ENCODE data around the gene RBM19. TPM values are rescaled to one million over a fixed set of nuclear protein-coding genes. Genes with fewer than 3 reads are reported as not detected.

Gene RBM19
- total RNA-seq, 1 donor from 2014 or later = 105 TPM

DNA sequence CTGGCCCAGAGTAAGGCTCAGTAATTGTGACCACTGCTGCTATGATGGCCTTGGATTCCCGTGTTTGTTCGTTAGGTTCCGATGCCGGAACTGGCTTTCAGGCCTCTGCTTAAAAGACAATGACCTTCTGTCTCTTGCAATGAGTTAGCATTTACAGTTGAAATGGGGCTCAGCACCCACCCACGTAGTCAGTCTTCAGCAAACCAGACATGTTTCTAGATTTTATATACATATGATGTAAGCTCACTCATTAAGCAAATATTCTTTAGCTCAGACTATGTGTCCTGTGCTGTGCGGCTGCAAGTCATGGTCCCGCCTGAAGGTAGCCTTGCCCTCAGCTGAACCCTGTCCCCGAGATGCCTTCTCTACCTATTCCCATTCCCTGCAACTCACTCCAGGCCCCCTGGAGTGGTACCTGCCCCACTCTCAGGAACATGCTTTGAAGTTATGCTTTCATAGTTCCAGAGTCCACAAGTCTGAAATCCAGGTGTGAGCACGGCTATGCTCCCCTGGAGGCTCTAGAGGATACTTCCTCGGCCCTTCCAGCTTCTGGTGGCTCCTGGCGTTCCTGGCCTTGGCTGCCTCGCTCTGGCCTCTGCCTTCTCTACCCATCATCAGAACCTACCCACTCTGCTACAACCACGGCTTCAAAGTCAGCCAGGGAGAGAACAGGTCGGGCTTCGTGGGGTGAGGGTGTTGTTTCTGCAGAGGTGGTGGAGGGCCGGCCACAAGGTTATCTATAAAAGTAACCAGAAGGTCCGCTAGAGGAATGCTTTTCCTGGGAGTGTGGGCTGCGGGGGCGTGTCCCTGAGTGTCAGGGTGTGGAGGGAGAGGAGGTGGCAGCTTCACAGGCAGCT is 157.8 kb downstream of the RBM19 start:
- no peak for DNase-seq
- H3K4me3 Mint-ChIP-seq = no peak overlapping the region
- H3K9me3 Mint-ChIP-seq = peaks cover 6% of the 10 kb centered on the region
- no peaks in the 10 kb centered on the region for H3K4me1 Mint-ChIP-seq
- intact Hi-C loops (cut with micrococcal nuclease) = no loop called here
- H3K36me3 Mint-ChIP-seq (ENCODE audit: low read depth) = peaks cover 5% of the 10 kb centered on the region
- no peaks in the 10 kb centered on the region for H3K27me3 Mint-ChIP-seq
- no peak overlapping the region for H3K27ac Mint-ChIP-seq

DNA sequence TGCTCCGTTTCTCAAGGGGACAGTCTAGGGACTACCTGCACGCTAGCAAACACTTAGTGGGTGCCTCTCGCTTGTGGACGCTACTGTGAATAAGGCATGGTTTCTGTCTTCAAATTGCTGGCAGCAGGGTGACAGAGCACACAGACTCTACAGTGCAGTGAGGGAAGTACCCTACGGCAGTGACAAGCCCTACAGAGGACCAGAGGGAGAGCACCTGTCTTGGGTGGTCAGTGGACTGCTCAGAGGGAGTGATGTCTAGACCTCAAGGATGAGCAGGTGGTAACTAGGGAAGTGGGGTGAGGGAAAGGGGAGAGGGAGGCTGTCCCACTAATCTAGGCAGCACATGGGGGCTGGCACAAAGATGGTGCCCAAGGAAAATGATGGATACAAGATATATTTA is 160.5 kb downstream of the RBM19 start:
- no peak overlapping the region for H3K4me3 Mint-ChIP-seq
- peaks cover 5% of the 10 kb centered on the region for H3K36me3 Mint-ChIP-seq (ENCODE audit: low read depth)
- intact Hi-C loops (cut with micrococcal nuclease) = no loop called here
- H3K27me3 Mint-ChIP-seq = no peaks in the 10 kb centered on the region
- no peak overlapping the region for H3K27ac Mint-ChIP-seq
- DNase-seq = no peak
- peaks cover 6% of the 10 kb centered on the region for H3K9me3 Mint-ChIP-seq
- H3K4me1 Mint-ChIP-seq = no peaks in the 10 kb centered on the region

DNA sequence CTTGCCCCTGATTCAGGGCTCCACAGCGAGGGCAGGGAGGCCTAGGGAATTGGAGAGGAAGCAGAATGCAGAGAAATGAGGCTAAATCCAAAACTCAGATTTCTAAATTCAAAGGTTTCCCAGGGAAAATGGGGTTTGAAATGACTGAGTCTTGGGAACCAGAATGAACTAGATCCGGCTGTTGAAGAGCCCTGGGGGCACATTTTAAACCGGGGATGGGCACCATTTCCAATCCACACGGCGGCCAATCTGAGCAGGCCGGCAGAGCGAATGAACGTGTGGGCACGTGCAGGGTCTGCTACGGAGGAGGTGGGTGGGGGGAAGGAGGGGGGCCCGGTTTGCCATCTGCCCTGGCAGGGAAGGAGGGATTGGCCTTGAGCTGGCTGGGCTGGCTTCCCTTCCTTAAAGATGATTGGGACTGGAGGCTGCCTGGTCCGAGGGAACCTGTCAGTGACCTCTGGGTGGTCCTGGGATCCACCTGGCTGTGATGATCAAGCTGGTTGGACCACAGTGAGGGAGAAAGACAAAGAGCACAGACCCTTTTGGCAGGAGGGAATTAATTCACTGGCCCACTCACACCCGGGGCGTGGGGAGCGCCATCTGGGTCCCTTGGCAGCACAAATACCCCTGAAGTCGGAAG is 161.0 kb downstream of the RBM19 start:
- H3K27ac Mint-ChIP-seq = no peak overlapping the region

GRCh38 chr12:113803759-113804140 is 162.4 kb downstream of the RBM19 start:
- Mint-ChIP-seq H3K27me3 (no peaks in the 10 kb centered on the region), H3K4me3 (no peak overlapping the region), H3K4me1 (no peaks in the 10 kb centered on the region), H3K9me3 (peaks cover 6% of the 10 kb centered on the region), H3K27ac (no peak overlapping the region), H3K36me3 (ENCODE audit: low read depth) (peaks cover 5% of the 10 kb centered on the region)
- DNase-seq = no peak
- intact Hi-C loops (cut with micrococcal nuclease) = no loop called here

More for the DNA sequence above, 161.0 kb downstream of the RBM19 start:
- no peak for DNase-seq
- Mint-ChIP-seq H3K4me3 (no peak overlapping the region), H3K4me1 (no peaks in the 10 kb centered on the region), H3K36me3 (ENCODE audit: low read depth) (peaks cover 5% of the 10 kb centered on the region), H3K9me3 (peaks cover 6% of the 10 kb centered on the region), H3K27me3 (no peaks in the 10 kb centered on the region)
- intact Hi-C loops (cut with micrococcal nuclease) = no loop called here

DNA sequence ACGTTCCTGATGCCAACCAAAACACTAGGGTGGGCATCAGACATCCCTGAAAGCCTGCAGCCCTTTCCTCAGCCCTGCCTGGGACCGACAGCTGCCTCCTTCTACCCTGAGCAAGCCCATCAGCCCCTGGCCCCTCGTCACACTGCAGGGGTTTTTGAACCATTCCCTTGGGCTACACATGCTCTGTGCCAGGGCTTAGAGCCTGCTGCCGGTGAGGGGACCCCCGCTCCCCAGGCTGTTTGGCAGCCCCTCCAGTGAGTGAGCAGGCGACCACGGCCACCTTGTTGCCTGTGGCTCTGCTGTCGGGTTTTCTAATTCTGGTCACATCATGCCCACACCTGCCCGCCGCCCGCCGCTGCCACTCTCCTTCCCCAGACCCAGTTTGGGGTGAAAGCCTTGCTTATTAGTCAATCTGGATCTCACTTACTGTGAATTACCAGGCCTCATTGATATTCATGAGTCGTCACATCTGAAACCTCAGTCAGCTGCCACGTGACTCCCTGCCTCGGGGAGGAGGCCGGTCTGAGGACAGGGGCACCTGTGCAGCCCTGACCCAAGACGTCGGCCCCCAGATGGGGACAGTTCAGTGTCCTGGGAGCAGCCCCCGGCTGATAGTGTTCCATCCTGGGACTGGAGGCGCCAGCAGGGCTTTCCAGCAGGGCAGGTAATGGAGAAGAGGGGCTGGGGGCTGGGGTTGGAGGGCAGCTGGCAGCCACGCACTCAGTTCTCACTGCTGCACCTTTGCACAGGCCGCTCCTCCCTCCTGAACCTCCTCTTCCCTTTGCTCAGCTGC is 163.0 kb downstream of the RBM19 start:
- intact Hi-C loops (cut with micrococcal nuclease) = no loop called here
- no peak for DNase-seq
- H3K27ac Mint-ChIP-seq = no peak overlapping the region

DNA sequence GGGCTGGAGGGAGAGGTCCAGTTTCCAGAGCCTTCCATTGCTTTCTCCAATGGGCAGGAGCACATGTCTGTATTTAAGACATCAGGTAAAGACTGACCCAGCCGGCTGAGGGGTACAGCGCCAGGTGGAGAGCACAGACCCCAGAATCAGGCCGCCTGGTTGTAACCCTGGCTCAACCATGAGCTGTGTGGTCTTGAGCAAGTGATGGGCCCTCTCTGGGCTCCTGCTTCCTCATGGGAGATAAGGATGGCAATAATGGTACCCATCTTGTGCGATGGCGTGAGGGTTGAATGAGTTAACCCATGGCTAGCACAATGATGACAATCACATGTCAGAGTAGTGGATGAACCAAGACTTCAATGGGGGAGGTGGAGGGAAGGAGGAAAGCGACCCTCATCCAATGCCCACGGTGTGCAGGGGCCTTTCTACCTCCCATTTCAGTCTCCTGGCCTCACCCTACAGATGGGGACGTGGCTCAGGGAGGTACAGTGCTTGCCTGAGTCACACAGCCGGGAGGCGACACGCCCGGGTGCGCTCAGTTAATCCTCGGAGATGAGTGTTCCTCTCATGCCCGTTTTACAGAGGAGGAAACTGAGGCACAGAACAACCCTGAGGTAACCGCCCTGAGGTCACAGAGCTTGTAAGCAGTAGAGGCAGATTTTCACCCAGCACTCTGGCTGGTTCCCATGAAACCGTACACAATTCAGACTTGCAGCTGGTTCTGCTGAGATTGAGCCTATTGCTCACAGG is 163.9 kb downstream of the RBM19 start:
- Mint-ChIP-seq H3K4me1 (no peaks in the 10 kb centered on the region), H3K27me3 (no peaks in the 10 kb centered on the region), H3K9me3 (peaks cover 6% of the 10 kb centered on the region)

More for the DNA sequence above, 163.0 kb downstream of the RBM19 start:
- no peak overlapping the region for H3K4me3 Mint-ChIP-seq
- no peaks in the 10 kb centered on the region for H3K27me3 Mint-ChIP-seq
- no peaks in the 10 kb centered on the region for H3K4me1 Mint-ChIP-seq
- peaks cover 6% of the 10 kb centered on the region for H3K9me3 Mint-ChIP-seq
- peaks cover 5% of the 10 kb centered on the region for H3K36me3 Mint-ChIP-seq (ENCODE audit: low read depth)

DNA sequence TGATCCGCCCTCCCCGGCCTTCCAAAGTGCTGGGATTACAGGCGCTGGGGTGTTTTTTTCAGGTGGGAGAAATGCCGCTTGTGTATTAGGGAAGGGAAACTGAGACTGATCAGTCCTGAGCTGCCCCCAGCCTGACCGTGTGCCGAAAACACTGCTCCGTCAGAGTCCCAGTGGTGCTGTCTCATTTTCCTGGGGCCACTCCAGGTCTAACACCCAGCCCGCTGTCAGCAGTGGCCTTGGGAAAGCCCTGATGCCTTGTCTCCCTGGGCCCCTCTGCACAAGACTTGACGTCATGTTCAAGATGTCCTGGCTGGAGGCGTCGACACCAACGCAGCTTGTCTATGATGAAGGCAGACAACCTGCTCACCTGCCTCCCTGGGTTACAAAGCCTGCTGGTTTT is 165.9 kb downstream of the RBM19 start:
- Mint-ChIP-seq H3K9me3 (no peaks in the 10 kb centered on the region), H3K36me3 (ENCODE audit: low read depth) (no peaks in the 10 kb centered on the region), H3K27ac (no peak overlapping the region), H3K27me3 (no peaks in the 10 kb centered on the region), H3K4me1 (no peaks in the 10 kb centered on the region), H3K4me3 (no peak overlapping the region)
- DNase-seq = no peak
- intact Hi-C loops (cut with micrococcal nuclease) = no loop called here

More for the DNA sequence above, 163.9 kb downstream of the RBM19 start:
- peaks cover 5% of the 10 kb centered on the region for H3K36me3 Mint-ChIP-seq (ENCODE audit: low read depth)
- no peak overlapping the region for H3K27ac Mint-ChIP-seq
- DNase-seq = no peak
- intact Hi-C loops (cut with micrococcal nuclease) = no loop called here
- H3K4me3 Mint-ChIP-seq = no peak overlapping the region

GRCh38 chr12:113798552-113798951 is 167.6 kb downstream of the RBM19 start:
- DNase-seq = no peak
- intact Hi-C loops (cut with micrococcal nuclease) = no loop called here
- Mint-ChIP-seq H3K4me1 (no peaks in the 10 kb centered on the region), H3K9me3 (no peaks in the 10 kb centered on the region), H3K4me3 (no peak overlapping the region), H3K27ac (no peak overlapping the region), H3K27me3 (no peaks in the 10 kb centered on the region), H3K36me3 (ENCODE audit: low read depth) (no peaks in the 10 kb centered on the region)

GRCh38 chr12:113797535-113797868 is 168.6 kb downstream of the RBM19 start:
- Mint-ChIP-seq H3K27me3 (no peaks in the 10 kb centered on the region), H3K9me3 (no peaks in the 10 kb centered on the region), H3K4me3 (no peak overlapping the region), H3K36me3 (ENCODE audit: low read depth) (no peaks in the 10 kb centered on the region), H3K4me1 (no peaks in the 10 kb centered on the region), H3K27ac (no peak overlapping the region)
- DNase-seq = no peak
- intact Hi-C loops (cut with micrococcal nuclease) = no loop called here

DNA sequence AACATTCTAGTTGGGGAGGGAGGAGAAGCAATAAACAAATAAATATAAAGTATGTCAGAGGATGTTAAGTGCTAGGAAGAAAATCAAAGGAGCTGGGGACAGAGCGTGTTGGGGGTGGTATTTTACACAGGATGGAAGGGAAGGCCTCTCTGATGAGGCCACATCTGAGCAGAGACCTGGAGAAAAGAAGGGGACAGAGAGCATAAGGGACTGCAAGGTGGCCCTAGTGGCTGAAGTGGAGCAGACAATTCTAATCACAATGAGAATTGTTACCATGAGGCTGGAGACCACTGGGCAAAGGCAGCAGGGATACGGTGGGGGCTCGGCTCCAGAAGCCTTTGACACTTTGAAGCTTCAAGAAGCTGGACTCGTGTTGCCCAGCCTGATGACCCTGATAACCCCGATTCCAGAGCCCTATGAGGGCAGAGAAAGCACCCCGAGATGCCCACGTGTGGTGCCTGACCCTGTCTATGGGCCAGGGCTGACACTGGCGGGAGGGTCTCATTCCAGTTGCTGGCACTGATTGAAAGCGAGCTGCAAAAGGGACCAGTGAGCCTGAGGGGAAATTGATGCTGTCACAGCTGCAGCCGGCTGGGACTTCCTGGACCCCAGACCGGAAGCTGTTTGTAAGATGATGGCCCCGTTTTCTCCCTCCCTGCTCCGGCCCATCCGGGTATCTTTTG is 169.1 kb downstream of the RBM19 start:
- Mint-ChIP-seq H3K27me3 (no peaks in the 10 kb centered on the region), H3K9me3 (no peaks in the 10 kb centered on the region), H3K27ac (no peak overlapping the region), H3K4me1 (no peaks in the 10 kb centered on the region), H3K36me3 (ENCODE audit: low read depth) (no peaks in the 10 kb centered on the region), H3K4me3 (no peak overlapping the region)
- intact Hi-C loops (cut with micrococcal nuclease) = no loop called here
- no peak for DNase-seq

GRCh38 chr12:113796066-113796827 is 169.9 kb downstream of the RBM19 start:
- intact Hi-C loops (cut with micrococcal nuclease) = no loop called here
- Mint-ChIP-seq H3K4me3 (no peak overlapping the region), H3K9me3 (peaks cover 1% of the 10 kb centered on the region), H3K27me3 (peaks cover 1% of the 10 kb centered on the region), H3K27ac (no peak overlapping the region), H3K4me1 (no peaks in the 10 kb centered on the region), H3K36me3 (ENCODE audit: low read depth) (no peaks in the 10 kb centered on the region)
- no peak for DNase-seq

DNA sequence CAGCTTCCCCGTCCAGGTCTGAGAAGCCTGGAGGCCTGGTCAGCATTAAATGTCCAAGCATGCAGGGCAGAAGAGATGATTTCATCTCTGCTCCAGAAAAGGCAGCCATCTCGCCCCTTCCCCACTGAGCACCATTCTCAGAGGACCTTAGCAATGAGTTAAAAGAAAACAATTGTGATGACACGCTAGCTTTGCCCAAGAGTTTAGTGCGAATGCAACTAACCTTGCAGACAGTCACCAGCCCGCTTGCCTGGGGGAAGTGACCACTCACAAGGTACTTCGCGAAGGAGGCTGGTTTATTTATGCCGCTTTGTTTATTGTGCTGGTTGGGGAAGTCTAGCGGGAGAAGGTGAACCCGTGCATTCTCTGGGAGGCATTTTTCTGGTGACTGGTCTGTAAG is 170.7 kb downstream of the RBM19 start:
- no peak for DNase-seq
- Mint-ChIP-seq H3K4me1 (no peaks in the 10 kb centered on the region), H3K36me3 (ENCODE audit: low read depth) (no peaks in the 10 kb centered on the region), H3K27ac (no peak overlapping the region), H3K27me3 (peaks cover 2% of the 10 kb centered on the region), H3K4me3 (no peak overlapping the region), H3K9me3 (peaks cover 4% of the 10 kb centered on the region)
- intact Hi-C loops (cut with micrococcal nuclease) = no loop called here

- DNase-seq = no peak
- Mint-ChIP-seq H3K4me1 (no peaks in the 10 kb centered on the region), H3K27me3 (peaks cover 2% of the 10 kb centered on the region), H3K9me3 (peaks cover 4% of the 10 kb centered on the region), H3K27ac (no peak overlapping the region), H3K4me3 (no peak overlapping the region), H3K36me3 (ENCODE audit: low read depth) (no peaks in the 10 kb centered on the region)
- intact Hi-C loops (cut with micrococcal nuclease) = no loop called here
These were observed 171.4 kb downstream of the RBM19 start for GRCh38 chr12:113794774-113795173.

Measured in activated CD4-positive, alpha-beta T cell treated with anti-CD3 and anti-CD28 coated beads, Interleukin-2, amount 10 ng/mL, durations not matched to agents 24 days and 14 days (primary cell).